Subcutaneous adipose tissue (tissue), 4 donors: ENCODE results near the gene CDH4. TPM values are rescaled to one million over a fixed set of nuclear protein-coding genes. Genes with fewer than 3 reads are reported as not detected.

Experiments used
- total RNA-seq, 4 donors: library from RNA; depleted of rRNA; stranded (reverse); fragments of >200 nt; gene quantifications; one replicate each; pipeline ENCODE4 v1.1.0, GENCODE V29; 2016
- TF ChIP-seq, protein P1 (sequence below): fragments of 450-650 bp; IDR thresholded peaks from one replicate; pipeline ENCODE4 v1.5.1; 2016; ENCODE audit warnings: low read depth, mild to moderate bottlenecking, control low read depth, antibody characterized with exemption, moderate library complexity

The CDH4 gene
- total RNA-seq, 4 donors from 2014 or later: not detected

DNA sequence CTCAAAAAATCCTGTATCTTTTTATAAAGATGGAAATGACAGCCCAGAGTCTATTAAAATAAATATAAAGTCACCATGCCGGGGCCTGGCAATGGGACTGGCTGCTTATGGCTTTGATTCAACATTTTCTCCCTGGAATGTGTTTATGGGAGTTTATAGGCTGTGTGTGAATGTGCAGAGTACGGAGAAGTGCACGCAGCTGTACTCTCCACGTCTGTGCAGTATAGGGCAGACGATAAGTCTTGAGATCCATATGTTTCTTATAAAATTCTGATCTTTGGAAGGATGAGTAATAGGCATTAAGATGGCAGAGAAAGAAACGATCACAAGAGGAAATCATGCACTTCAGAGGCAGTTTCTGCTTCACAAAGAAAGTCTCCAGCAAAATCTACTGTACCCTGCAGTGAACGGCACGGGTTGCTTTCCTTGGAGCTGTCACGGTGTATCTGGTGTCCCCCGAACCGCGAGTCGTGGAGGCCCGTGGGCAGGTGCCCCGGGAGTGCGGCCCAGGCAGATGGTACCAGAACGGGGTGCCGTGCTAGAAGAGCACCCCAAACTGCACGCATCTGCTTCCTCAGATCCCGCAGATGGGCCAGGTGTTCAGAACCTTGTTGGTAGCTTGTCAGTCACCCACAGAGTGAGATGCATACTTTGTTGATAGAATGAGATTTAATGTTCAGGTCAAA, 431.1 kb downstream of the CDH4 start:
- TF ChIP-seq, protein P1, sequence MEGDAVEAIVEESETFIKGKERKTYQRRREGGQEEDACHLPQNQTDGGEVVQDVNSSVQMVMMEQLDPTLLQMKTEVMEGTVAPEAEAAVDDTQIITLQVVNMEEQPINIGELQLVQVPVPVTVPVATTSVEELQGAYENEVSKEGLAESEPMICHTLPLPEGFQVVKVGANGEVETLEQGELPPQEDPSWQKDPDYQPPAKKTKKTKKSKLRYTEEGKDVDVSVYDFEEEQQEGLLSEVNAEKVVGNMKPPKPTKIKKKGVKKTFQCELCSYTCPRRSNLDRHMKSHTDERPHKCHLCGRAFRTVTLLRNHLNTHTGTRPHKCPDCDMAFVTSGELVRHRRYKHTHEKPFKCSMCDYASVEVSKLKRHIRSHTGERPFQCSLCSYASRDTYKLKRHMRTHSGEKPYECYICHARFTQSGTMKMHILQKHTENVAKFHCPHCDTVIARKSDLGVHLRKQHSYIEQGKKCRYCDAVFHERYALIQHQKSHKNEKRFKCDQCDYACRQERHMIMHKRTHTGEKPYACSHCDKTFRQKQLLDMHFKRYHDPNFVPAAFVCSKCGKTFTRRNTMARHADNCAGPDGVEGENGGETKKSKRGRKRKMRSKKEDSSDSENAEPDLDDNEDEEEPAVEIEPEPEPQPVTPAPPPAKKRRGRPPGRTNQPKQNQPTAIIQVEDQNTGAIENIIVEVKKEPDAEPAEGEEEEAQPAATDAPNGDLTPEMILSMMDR: no peak

DNA sequence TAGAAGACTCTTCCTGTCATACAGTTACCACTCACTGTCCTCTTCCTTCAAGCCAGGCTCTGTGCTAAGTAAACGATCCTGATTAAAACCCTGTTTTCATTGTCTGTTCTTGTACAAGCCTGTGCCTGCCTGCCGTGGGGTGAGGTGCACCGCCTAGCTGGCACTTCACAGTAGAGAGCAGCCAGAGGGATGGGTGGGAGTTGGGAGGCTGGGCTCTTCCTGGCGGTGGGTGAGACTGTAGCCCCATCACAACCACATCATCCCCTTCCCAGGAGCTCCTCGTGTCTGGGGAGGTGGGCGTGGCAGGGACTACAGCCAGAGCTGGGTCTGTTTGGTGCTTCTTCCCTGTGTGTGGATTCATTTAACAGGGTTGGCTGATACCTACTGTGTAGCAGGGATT, 431.7 kb downstream of the CDH4 start:
- TF ChIP-seq, protein P1: no peak

DNA sequence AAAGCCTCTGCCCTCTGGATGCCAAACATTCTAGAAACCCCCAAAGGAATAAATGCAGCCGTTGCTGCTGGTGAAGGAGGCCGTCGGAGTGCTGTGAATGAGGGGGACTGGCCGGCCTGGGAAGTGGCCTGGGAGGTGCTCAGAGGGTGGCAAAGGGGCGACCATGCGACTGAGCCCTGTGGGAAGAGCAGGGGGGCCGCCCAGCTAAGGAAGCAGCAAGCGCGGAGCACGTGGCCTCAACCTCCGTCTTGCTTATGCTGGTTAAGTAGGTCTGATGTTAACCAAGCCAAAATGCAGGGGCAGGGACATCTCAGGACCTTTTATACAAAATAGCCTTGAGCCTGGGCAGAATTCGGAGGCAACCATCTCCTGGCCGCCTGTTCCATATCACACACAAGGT, 432.1 kb downstream of the CDH4 start:
- TF ChIP-seq, protein P1: no peak

DNA sequence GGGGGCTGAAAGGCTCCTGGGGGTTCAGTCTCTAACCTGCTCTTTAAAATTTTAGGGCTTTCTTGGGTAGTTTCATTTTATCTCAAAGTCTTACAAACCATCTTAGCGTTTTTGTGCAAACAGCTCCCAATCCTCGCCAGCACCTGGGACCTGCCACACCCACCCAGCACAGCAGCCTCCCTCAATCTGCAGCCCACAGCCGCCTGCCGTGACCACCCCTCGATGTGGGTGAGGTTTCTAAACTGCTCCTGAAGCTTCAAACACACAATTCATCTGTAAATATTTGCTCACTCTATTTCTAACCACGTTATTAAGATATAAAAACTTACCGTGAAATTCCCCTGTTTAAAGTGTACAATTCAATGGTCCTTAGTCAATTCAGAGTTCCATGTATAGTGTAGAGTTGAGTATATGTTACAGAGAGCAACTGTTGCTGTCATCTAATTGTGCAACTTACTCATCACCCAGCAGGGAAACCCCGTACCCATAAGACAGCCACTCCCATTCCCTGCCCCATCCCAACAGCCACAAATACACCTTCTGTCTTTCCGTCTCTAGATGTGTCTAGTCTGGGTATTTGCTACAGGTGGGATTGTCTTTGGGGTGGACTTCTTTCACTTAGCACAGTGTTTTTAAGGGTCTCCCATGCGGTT, 432.6 kb downstream of the CDH4 start:
- TF ChIP-seq, protein P1: no peak

DNA sequence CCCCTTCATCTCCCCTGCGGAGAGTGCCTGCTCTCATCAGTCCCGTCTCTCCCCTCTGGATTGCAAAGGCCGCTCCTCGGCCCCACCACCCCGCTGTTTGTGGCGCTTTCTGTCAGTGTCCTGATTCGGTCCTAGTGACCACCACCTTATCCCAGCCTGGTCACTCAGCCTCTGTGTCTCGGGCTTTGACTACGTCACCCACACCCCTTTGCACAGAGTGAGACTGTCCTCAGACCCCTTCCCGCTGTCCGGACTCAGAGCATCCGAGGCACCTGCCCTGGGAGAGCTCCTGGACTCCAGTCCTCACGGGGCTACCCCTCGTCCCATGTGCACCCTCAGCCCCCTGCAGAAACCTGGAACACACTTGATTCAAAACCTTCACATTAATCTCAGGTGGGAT, 433.4 kb downstream of the CDH4 start:
- TF ChIP-seq, protein P1: no peak

DNA sequence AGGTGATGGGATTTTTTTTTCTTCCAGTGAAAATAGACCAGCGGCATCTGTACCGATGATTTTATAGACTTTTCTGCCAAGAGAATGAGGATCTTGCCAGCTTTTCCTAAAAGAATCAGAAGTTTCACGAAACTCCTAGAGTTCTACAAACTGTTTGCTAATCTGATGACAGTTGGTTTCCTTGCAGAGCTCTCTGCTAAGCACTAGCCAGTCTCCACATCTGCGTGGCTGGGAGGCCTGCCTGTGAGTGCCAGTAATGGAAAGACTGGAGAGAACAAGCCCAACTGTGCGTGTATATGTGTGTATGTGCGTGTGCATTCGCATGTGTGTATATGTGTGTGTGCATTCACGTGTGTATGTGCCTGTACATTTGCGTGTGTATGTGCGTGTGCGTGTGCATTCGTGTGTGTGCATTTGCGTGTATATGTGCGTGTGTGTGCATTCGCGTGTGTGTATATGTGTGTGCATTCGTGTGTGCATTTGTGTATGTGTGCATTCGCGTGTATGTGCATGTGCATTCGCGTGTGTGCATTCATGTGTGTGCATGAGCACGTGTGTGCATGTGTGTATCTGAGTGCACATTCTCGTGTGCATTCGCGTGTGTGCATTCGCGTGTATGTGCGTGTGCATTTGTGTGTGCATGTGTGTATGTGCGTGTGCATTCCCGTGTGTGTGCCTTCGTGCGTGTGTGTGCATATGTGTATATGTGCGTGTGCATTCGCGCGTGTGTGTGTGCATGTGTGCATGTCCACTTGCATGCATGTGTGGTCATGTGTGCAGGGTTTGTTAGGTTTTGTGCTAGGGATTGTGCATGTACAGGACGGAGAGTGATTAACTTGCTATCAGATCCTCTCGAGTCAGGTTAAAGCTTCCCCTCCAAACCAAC, 434.2 kb downstream of the CDH4 start:
- TF ChIP-seq, protein P1: no peak

DNA sequence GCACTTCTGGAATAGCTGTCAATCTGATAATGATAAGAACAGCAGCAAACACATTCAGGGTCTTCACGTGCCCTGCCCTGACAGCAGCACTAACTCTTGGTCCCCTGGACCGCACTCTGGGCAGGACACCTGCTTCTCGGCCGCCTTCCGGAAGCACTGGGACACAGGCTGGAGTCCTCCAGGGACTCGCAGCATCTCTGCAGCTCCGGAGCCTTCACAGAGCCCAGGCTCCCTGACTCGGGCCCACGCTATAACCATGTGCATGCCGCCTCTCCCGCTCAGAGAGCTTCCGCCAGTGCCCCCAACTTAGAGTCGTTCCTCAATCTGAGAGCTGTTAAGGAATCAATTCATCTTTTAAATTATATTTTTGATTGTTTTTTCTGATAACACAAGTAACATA, 436.4 kb downstream of the CDH4 start:
- TF ChIP-seq, protein P1: no peak
